ENCODE data around the gene SKAP1. TPM values are rescaled to one million over a fixed set of nuclear protein-coding genes. Genes with fewer than 3 reads are reported as not detected.
"Not testable (repeated sequence)": the region's sequence is repeated elsewhere in the genome, so short reads cannot be mapped to it uniquely, and the experiment has no call there.

The SKAP1 gene
- total RNA-seq, 4 donors from 2014 or later = 0.93 to 1.9 (median 1.1) TPM; not detected in 1

DNA sequence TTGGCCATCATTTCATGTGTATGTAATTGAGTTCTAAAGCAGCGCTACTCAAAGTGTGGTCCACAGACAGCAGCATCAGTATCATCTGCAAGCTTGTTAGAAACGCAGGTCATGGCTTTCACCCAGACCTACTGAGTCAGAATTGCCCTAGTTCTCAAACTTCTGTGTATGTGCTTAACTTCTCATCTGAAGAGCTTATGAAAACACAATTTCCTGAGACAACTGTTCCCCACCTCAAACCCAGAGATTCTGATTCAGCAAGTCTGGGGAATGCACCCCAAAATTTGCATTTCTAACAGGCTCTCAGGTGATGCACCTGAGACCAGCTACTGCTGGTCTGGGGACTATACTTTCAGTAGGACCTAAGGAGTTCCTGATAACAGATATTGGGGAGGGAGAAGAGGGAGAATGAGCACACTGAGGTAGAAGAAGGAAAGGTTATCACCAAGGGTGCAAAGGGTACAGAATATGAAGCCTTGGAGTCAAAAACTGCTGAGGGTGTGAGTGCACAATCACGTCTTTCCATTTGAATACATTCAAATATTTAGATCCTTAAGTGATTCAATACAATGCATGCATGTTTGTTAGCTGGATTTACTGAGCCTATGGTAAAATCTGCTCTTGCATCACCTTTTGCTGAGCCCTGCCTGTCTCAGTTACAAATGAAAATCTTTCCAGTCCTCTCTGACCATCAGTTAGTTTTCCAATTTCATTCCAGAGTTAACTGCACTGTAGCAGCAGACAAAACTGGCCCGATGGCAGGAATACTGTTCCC lies 29.2 kb upstream of the SKAP1 start:
- DNase-seq (ENCODE audit: low spot score) (no peak), ATAC-seq (ENCODE audit: low FRiP score) (no peak)
- TF ChIP-seq, protein P1, sequence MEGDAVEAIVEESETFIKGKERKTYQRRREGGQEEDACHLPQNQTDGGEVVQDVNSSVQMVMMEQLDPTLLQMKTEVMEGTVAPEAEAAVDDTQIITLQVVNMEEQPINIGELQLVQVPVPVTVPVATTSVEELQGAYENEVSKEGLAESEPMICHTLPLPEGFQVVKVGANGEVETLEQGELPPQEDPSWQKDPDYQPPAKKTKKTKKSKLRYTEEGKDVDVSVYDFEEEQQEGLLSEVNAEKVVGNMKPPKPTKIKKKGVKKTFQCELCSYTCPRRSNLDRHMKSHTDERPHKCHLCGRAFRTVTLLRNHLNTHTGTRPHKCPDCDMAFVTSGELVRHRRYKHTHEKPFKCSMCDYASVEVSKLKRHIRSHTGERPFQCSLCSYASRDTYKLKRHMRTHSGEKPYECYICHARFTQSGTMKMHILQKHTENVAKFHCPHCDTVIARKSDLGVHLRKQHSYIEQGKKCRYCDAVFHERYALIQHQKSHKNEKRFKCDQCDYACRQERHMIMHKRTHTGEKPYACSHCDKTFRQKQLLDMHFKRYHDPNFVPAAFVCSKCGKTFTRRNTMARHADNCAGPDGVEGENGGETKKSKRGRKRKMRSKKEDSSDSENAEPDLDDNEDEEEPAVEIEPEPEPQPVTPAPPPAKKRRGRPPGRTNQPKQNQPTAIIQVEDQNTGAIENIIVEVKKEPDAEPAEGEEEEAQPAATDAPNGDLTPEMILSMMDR (IDR thresholded peaks at IDR 0.05) = no peak

DNA sequence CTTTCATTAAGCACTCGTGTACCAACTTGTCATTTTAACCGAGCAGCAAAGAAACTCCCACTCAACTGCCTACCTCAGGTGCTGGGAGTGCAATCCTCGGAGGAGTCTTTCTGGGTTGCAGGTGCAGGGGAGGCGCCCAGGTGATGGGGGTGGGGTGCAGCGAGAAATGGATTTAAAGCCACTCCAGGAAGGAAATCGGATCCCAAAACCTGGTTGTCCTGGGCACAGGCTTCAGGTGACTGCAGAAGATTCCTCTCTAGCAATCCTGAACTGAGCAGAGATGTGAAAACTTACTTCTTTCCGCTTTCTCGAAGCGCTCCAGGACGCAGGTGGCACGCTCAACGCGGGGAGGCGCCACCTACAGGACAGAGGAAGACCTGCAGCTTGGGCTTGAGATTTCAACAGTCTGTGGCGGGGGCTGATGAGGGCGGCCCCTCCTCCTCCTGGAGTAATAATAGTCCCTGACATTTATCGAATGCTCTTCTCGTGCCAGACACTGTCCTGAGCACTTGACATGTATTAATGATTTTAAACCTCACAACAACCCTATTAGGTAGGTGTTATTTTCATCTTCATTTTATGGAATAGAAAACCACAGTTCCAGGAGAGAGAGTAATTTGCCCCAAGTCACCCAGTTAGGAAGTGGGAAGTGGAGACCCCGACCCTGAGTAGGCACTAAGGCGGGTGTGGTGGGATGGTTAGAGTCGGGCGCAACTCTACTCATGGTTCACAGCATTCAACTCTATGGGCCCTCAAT lies 27.2 kb upstream of the SKAP1 start:
- ATAC-seq (ENCODE audit: low FRiP score) (peak; percentile 88), DNase-seq (ENCODE audit: low spot score) (peak; percentile 30)
- TF ChIP-seq, protein P1 (IDR thresholded peaks at IDR 0.05) = peak in 1 of 3 donors; percentile 30

DNA sequence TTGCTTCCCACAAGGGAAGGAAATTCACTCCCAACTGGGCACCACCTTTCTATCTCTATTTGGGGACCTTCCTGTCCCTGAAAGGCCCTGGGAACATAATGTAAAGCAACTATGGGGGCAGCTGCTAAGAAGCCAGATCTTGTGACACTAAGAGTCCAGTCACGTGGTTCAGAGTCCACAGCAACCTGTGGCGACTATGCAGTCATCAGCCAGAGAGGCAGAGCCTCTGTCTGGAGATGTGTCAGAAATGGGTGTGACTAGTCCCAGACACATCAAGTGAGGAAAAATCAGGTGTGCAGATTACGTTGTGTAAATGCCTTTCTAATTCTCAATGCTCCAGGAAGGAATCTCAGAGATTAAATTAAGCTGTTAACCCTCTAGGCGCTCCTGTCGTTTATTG lies 26.6 kb upstream of the SKAP1 start:
- ATAC-seq (ENCODE audit: low FRiP score) (no peak), DNase-seq (ENCODE audit: low spot score) (no peak)
- TF ChIP-seq, protein P1 (IDR thresholded peaks at IDR 0.05) = no peak

DNA sequence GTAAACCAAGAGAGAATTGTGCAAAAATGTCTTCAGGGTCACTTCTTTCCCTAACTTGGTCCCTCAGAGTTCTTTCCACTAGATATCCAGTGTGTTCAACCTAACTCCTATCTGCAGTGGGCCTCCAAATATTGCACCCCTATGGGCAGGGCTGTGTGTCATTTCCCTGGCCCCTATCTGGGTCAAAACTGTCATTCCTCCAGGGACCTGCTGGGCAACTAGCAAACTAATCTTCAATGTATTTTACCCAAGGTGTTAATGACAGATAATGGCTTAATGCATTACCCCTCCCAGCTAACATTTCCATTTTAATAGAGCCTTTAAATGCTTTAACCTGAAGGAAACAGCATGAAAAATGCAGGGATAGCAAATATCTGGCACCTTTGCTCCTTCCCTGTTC lies 25.8 kb upstream of the SKAP1 start:
- no peak for ATAC-seq (ENCODE audit: low FRiP score)
- DNase-seq (ENCODE audit: low spot score) = no peak
- TF ChIP-seq, protein P1 (IDR thresholded peaks at IDR 0.05) = no peak

DNA sequence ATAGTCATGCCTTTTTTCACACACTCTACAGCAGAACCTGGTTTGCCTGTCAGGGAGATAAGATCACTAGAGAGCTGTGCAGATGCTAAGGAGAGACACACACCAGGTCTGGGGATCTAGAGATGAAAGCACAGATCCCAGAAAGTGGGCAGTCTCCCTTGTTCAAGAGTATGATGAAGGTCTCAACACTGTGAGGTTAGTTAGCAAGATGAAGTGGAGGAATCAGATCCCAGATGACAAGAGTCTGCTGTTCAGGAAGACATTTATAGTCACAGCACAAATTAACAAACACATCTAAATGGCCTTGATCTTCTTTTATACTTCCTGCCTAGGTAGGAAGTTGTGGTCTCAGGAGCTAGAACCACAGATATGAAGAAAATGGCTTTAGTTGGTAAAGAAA lies 23.4 kb upstream of the SKAP1 start:
- no peak for ATAC-seq (ENCODE audit: low FRiP score)
- TF ChIP-seq, protein P1 (IDR thresholded peaks at IDR 0.05) = no peak
- no peak for DNase-seq (ENCODE audit: low spot score)

DNA sequence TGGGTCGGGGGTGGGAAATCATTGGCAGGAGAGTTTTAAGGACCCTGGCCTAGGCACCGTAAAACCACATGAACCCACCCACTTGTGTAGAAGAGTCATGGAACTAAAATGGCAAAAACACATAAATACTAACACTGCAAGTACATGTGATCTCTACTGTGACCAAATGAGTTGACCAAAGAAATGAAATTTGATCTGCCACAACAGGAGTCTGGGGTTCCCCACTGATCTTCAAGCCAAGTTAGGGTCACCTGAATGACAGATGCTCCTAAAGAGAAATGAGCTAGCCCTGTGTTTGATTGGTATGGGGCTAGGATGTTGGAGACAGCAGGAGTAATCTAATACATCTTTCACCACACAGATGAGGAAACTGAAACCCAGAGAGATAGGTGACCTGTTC lies 21.5 kb upstream of the SKAP1 start:
- DNase-seq (ENCODE audit: low spot score) (no peak), ATAC-seq (ENCODE audit: low FRiP score) (no peak)
- TF ChIP-seq, protein P1 (IDR thresholded peaks at IDR 0.05) = no peak

DNA sequence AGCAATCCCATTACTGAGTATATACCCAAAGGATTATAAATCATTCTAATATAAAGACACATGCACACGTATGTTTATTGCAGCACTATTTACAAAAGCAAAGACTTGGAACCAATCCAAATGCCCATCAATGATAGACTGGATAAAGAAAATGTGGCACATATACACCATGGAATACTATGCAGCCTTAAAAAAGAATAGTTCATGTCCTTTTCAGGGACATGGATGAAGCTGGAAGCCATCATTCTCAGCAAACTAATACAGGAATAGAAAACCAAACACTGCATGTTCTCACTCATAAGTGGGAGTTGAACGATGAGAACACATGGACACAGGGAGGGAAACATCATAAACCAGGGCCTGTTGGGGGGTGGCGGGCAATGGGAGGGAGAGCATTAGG lies 19.3 kb upstream of the SKAP1 start:
- not testable (repeated sequence) for DNase-seq (ENCODE audit: low spot score); ATAC-seq (ENCODE audit: low FRiP score)

Measured in omental fat pad (tissue), 4 donors.